Endothelial cell of umbilical vein (primary cell): ENCODE results near the gene TIGIT. TPM values are rescaled to one million over a fixed set of nuclear protein-coding genes. Genes with fewer than 3 reads are reported as not detected.

Experiments
- BruUV-seq: library from RNA; stranded (reverse); fragments of 400-500 nt; replicated peaks from 2 replicates; lab custom pipeline; 2021; lab: Mats Ljungman, UMichigan
- CTCF ChIA-PET: fragments of 300-600, 350-600 bp; sonication (Branson Sonifier 250); formaldehyde crosslinking; loops from one replicate; lab custom pipeline; 2021; ENCODE audit warnings: antibody characterized with exemption, inconsistent platforms; lab: Charles Lee
- POLR2A ChIA-PET: fragments of 300-600, 350-600 bp; sonication (Branson Sonifier 250); formaldehyde crosslinking; loops from one replicate; lab custom pipeline; 2021; ENCODE audit warnings: antibody characterized with exemption, inconsistent platforms; lab: Charles Lee
- DNase-seq: peaks from one replicate; pipeline ENCODE4 v3.0.0-alpha.2; 2011; ENCODE audit warnings: low read depth, low spot score
- FAIRE-seq: peaks from 2 replicates; lab custom pipeline; 2011; peaks lifted over from hg19 to GRCh38; lab: Jason Lieb, UNC
- H2AFZ ChIP-seq: 2 replicates; pipeline ENCODE4 v1.6.0; 2012; ENCODE audit warnings: low read depth, low read length, control low read depth, inconsistent platforms
- H3K27ac ChIP-seq: 2 replicates; pipeline ENCODE4 v1.5.1; 2011; ENCODE audit warnings: low read depth, mild to moderate bottlenecking, control low read depth, low read length, moderate library complexity; ENCODE audit not compliant: insufficient read depth
- H3K27me3 ChIP-seq, 2 experiments: 2 replicates each; pipeline versions ENCODE4 v1.6.0 to v1.6.1; 2011; ENCODE audit warnings: low read length in 2 of 2, mixed read lengths in 1 of 2; ENCODE audit not compliant: control insufficient read depth in 2 of 2, insufficient read depth in 2 of 2
- H3K36me3 ChIP-seq, 2 experiments: 2 replicates in 1 of 2; 3 replicates in 1 of 2; pipeline ENCODE4 v1.5.1; 2011; ENCODE audit warnings: low read length in 2 of 2, mild to moderate bottlenecking in 1 of 2, moderate library complexity in 1 of 2; ENCODE audit not compliant: control insufficient read depth in 2 of 2, insufficient read depth in 2 of 2; ENCODE audit errors: extremely low read depth in 1 of 2
- H3K4me1 ChIP-seq: 3 replicates; pipeline ENCODE4 v1.5.1; 2011; ENCODE audit warnings: mild to moderate bottlenecking, low read length; ENCODE audit not compliant: control insufficient read depth, insufficient read depth; ENCODE audit errors: extremely low read depth
- H3K4me2 ChIP-seq: 2 replicates; pipeline ENCODE4 v1.6.1; 2011; ENCODE audit warnings: low read length, control low read depth, mixed read lengths; ENCODE audit not compliant: insufficient read depth
- H3K4me3 ChIP-seq, 3 experiments: fragments of 200-600 bp in 1 of 3; sonication (generic), shearing (Covaris generic) in 1 of 3; replicated peaks in 1 of 3; 2 replicates each; pipeline ENCODE4 v1.5.1; 2011 to 2016; ENCODE audit warnings: control low read depth in 3 of 3, low read length in 3 of 3, mild to moderate bottlenecking in 2 of 3, inconsistent platforms in 1 of 3, low read depth in 1 of 3, moderate library complexity in 1 of 3; ENCODE audit not compliant: insufficient read depth in 1 of 3
- H3K79me2 ChIP-seq: 2 replicates; pipeline ENCODE4 v1.6.0; 2012; ENCODE audit warnings: low read length, inconsistent platforms; ENCODE audit not compliant: control insufficient read depth, insufficient read depth
- H3K9ac ChIP-seq: replicated peaks from 2 replicates; pipeline ENCODE3; 2011; ENCODE audit warnings: low read length, control low read depth; ENCODE audit not compliant: insufficient read depth; ENCODE audit errors: extremely low read depth
- H3K9me1 ChIP-seq: replicated peaks from 3 replicates; pipeline ENCODE4 v1.6.0; 2011; ENCODE audit warnings: mild to moderate bottlenecking, low read length; ENCODE audit not compliant: control insufficient read depth, insufficient read depth; ENCODE audit errors: extremely low read depth
- H3K9me3 ChIP-seq: replicated peaks from 2 replicates; pipeline ENCODE4 v1.5.1; 2012; ENCODE audit warnings: low read length, inconsistent platforms; ENCODE audit not compliant: control insufficient read depth, insufficient read depth
- H4K20me1 ChIP-seq: replicated peaks from 2 replicates; pipeline ENCODE3; 2011; ENCODE audit warnings: mild to moderate bottlenecking, low read length; ENCODE audit not compliant: control insufficient read depth, insufficient read depth; ENCODE audit errors: extremely low read depth
- CTCF ChIP-seq, 2 donors: IDR thresholded peaks; 1 replicate in 1 of 2; 2 replicates in 1 of 2; pipeline ENCODE4 v1.5.1; 2011; ENCODE audit warnings: low read length in 2 of 2, mild to moderate bottlenecking in 2 of 2, moderate library complexity in 2 of 2, control low read depth in 1 of 2, inconsistent platforms in 1 of 2, low read depth in 1 of 2; ENCODE audit not compliant: insufficient read depth in 1 of 2; ENCODE audit errors: extremely low read depth in 1 of 2
- EZH2 ChIP-seq: IDR thresholded peaks from 2 replicates; pipeline ENCODE4 v1.6.1; 2012; ENCODE audit warnings: borderline replicate concordance, low read depth, mild to moderate bottlenecking, moderate library complexity, low read length, inconsistent platforms; ENCODE audit not compliant: severe bottlenecking
- FOS ChIP-seq: IDR thresholded peaks from 2 replicates; pipeline ENCODE4 v1.6.1; 2011; ENCODE audit warnings: mild to moderate bottlenecking, low read length, moderate library complexity, borderline replicate concordance; ENCODE audit not compliant: insufficient read depth
- GATA2 ChIP-seq: IDR thresholded peaks from 2 replicates; pipeline ENCODE4 v1.7.0; 2011; ENCODE audit warnings: low read depth, mild to moderate bottlenecking, moderate library complexity, mixed read lengths, low read length; ENCODE audit not compliant: insufficient read length, insufficient read depth
- JUN ChIP-seq: IDR thresholded peaks from 2 replicates; pipeline ENCODE4 v1.6.1; 2011; ENCODE audit warnings: borderline replicate concordance, low read depth; ENCODE audit not compliant: insufficient read length, insufficient read depth
- MAX ChIP-seq: IDR thresholded peaks from 2 replicates; pipeline ENCODE4 v1.6.1; 2011; ENCODE audit not compliant: insufficient read depth, insufficient read length
- MYC ChIP-seq: IDR thresholded peaks from one replicate; pipeline ENCODE4 v1.6.1; 2011; ENCODE audit warnings: mild to moderate bottlenecking, low read depth, low read length
- POLR2A ChIP-seq: IDR thresholded peaks from 2 replicates; pipeline ENCODE4 v1.6.1; 2012; ENCODE audit warnings: low read depth, mild to moderate bottlenecking, control low read depth, low read length
- POLR2AphosphoS5 ChIP-seq: IDR thresholded peaks from 2 replicates; pipeline ENCODE4 v1.6.1; 2012; ENCODE audit warnings: low read depth, mild to moderate bottlenecking, control low read depth, low read length, moderate library complexity; ENCODE audit not compliant: insufficient read depth
- dilution Hi-C: fragments of 300-500 bp; cut with MboI; formaldehyde crosslinking; loops from one replicate; pipeline ENCODE4 v1.15.0; 2019; ENCODE audit warnings: low sequenced_read_pairs; ENCODE audit not compliant: extremely low pct_ligation_motif_present
- intact Hi-C: fragments of 100-400 bp; cut with micrococcal nuclease; formaldehyde crosslinking; loops from one replicate; pipeline ENCODE4 v1.10.0; 2022
- polyA plus RNA-seq, 4 experiments: library from polyadenylated mRNA; depleted of rRNA in 3 of 4; stranded (reverse) in 3 of 4; unstranded in 1 of 4; fragments of >200 nt; gene quantifications; 2 replicates each; pipeline versions ENCODE4 v1.2.1 to v1.2.3, GENCODE V29; 2011 to 2012; ENCODE audit warnings: missing spikeins in 1 of 4
- total RNA-seq: library from RNA; stranded (reverse); gene quantifications from 2 replicates; pipeline ENCODE4 v1.2.3, GENCODE V29; 2021

The TIGIT gene
- total and polyA plus RNA-seq, 2 donors (not counting 3 experiments of a cell fraction or from before 2014, with no cell fraction given): not detected

DNA sequence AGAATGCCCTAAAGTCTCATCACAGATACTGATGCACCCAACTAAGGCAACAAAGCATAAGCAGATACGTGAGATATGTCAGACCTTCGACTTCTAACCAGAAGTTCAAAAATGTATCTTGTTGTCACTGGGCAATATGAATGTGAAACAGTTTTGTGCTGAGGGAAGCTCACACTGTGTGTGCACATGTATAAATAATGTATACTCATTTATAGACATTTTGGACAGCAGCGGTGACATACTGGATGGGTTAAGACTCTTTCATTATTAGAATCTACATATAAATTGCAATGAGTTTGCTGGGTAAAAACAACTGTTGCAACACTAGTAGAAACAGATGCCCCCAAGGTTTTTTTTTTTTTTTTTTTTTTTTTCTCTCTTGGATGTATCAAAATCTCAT lies 37.9 kb downstream of the TIGIT start:
- no peak overlapping the region for H2AFZ ChIP-seq
- no peak overlapping the region for H3K27ac ChIP-seq
- no peak for FAIRE-seq
- no TSS peak for BruUV-seq
- dilution Hi-C loops (no loop called here), intact Hi-C loops (no loop called here)
- ChIA-PET POLR2A (no interaction called here), CTCF (no interaction called here)
- no peaks in the 10 kb centered on the region for H3K79me2 ChIP-seq
- no peaks in the 10 kb centered on the region for H3K9me1 ChIP-seq
- H3K27me3 ChIP-seq: no peaks in the 10 kb centered on the region
- no peak overlapping the region for H3K4me2 ChIP-seq
- no peak for DNase-seq
- H3K9ac ChIP-seq: no peak overlapping the region
- H3K4me1 ChIP-seq: no peaks in the 10 kb centered on the region
- H3K36me3 ChIP-seq: no peaks in the 10 kb centered on the region
- no peaks in the 10 kb centered on the region for H4K20me1 ChIP-seq
- H3K9me3 ChIP-seq: no peaks in the 10 kb centered on the region
- no peak for TF ChIP-seq MYC
- no peak overlapping the region for H3K4me3 ChIP-seq

DNA sequence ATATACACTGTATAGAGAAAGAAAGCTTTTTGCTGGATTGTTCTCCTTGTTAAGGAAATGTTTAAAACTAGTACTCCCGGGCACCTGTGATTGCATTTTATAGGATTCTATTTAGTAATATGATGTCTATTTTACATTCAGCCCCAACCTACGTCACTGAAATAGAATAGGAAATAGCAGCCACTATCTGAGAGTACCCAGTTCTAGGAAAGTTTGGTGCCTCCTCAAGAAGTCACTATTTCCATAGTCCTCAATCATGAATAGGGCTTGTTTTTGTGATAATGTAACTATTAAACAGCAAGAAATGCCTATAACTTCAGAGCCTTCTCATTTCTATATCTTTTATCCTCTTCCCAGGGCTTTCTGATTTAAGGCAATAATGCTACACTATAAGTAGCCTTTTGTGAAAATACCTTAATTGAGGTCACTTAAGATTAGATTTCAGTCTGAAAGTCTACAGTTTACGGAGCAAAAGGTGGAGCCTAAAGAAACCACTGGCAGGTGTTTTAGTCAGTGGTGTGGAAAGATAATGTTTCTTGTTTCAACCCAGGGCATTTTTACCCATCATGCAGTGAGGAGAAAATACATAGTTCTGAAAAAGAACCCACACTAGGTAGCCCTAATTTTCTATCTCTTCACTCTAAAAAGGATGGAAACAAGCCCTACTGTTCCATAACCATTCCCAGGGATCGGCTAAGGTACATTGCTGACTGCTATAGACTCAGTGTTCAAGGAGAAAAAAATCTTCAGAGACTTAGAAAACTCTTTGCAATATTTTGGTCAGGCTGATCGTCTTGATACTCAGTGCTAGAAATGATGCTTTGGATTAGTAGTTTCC lies 38.7 kb downstream of the TIGIT start:
- no peaks in the 10 kb centered on the region for H3K79me2 ChIP-seq
- FAIRE-seq (no peak), DNase-seq (no peak)
- no peaks in the 10 kb centered on the region for H3K9me3 ChIP-seq
- H3K27ac ChIP-seq: no peak overlapping the region
- H2AFZ ChIP-seq: no peak overlapping the region
- no TSS peak for BruUV-seq
- no peaks in the 10 kb centered on the region for H3K27me3 ChIP-seq
- no peak overlapping the region for H3K4me3 ChIP-seq
- H4K20me1 ChIP-seq: no peaks in the 10 kb centered on the region
- dilution Hi-C loops (no loop called here), intact Hi-C loops (no loop called here)
- H3K9me1 ChIP-seq: no peaks in the 10 kb centered on the region
- H3K4me1 ChIP-seq: no peaks in the 10 kb centered on the region
- CTCF ChIA-PET: no interaction called here
- H3K9ac ChIP-seq: no peak overlapping the region
- no peak for TF ChIP-seq EZH2
- TF ChIP-seq POLR2AphosphoS5: no peak
- TF ChIP-seq GATA2: no peak
- TF ChIP-seq JUN: no peak
- no peak for TF ChIP-seq MAX
- no peak for TF ChIP-seq MYC
- TF ChIP-seq FOS: no peak
- TF ChIP-seq POLR2A: no peak
- TF ChIP-seq CTCF (IDR thresholded peaks at IDR 0.05; ENCODE audit: extremely low read depth in 1 of 2, insufficient read depth in 1 of 2, low read depth in 1 of 2, low read length in 2 of 2): no peak
- H3K4me2 ChIP-seq: no peak overlapping the region
- POLR2A ChIA-PET: no interaction called here
- H3K36me3 ChIP-seq: no peaks in the 10 kb centered on the region
